PC-3 (cell line): Measurements from ENCODE around the gene PRRX1. TPM values are rescaled to one million over a fixed set of nuclear protein-coding genes. Genes with fewer than 3 reads are reported as not detected.

Experiments
- ATAC-seq: fragments of 200-7000 bp; cut with Tn5 transposase; 2 replicates; pipeline ENCODE4 v1.9.1; 2020; ENCODE audit warnings: mild to moderate bottlenecking, moderate library complexity
- BruUV-seq: library from RNA; stranded (reverse); fragments of 400-500 nt; replicated peaks from 2 replicates; lab custom pipeline; 2021; lab: Mats Ljungman, UMichigan
- CTCF ChIA-PET: fragments of 300-600 bp; sonication (Branson Sonifier 250); formaldehyde crosslinking; loops from one replicate; lab custom pipeline; 2022; ENCODE audit warnings: antibody characterized with exemption; lab: Charles Lee
- POLR2A ChIA-PET: fragments of 300-600 bp; sonication (Branson Sonifier 250); formaldehyde crosslinking; loops from one replicate; lab custom pipeline; 2022; ENCODE audit warnings: antibody characterized with exemption; ENCODE audit not compliant: unreplicated experiment; lab: Charles Lee
- DNase-seq: peaks from one replicate; pipeline ENCODE4 v3.0.0-alpha.2; 2015
- H2AFZ ChIP-seq: fragments of 300-600 bp; sonication (generic); 2 replicates; pipeline ENCODE4 v1.6.0; 2016; ENCODE audit warnings: antibody characterized with exemption, low read length
- H3F3A ChIP-seq: fragments of 300-600 bp; sonication (generic); one replicate; pipeline ENCODE4 v1.6.0; 2017; ENCODE audit warnings: antibody characterized with exemption, low read length, control low read depth, mild to moderate bottlenecking; ENCODE audit not compliant: unreplicated experiment
- H3K27ac ChIP-seq: fragments of 300-600 bp; sonication (generic); 2 replicates; pipeline ENCODE4 v1.5.1; 2016; ENCODE audit warnings: mild to moderate bottlenecking, low read length
- H3K27me3 ChIP-seq: fragments of 300-600 bp; sonication (generic); 2 replicates; pipeline ENCODE4 v1.6.1; 2016; ENCODE audit warnings: low read length, mixed read lengths
- H3K36me3 ChIP-seq: fragments of 300-600 bp; sonication (generic); 2 replicates; pipeline ENCODE4 v1.6.1; 2016; ENCODE audit warnings: low read depth, mixed run types, low read length, mixed read lengths
- H3K4me1 ChIP-seq: fragments of 300-600 bp; sonication (generic); 2 replicates; pipeline ENCODE4 v1.5.1; 2016; ENCODE audit warnings: low read length; ENCODE audit not compliant: insufficient read depth
- H3K4me2 ChIP-seq: fragments of 300-600 bp; sonication (generic); 2 replicates; pipeline ENCODE4 v1.6.0; 2016; ENCODE audit warnings: low read length
- H3K4me3 ChIP-seq: fragments of 300-600 bp; sonication (generic); 2 replicates; pipeline ENCODE4 v1.5.1; 2016; ENCODE audit warnings: mild to moderate bottlenecking, low read length, mixed read lengths
- H3K79me2 ChIP-seq: fragments of 300-600 bp; sonication (generic); 2 replicates; pipeline ENCODE4 v1.6.1; 2017; ENCODE audit warnings: low read length, mixed read lengths
- H3K9ac ChIP-seq: fragments of 300-600 bp; sonication (generic); 2 replicates; pipeline ENCODE4 v1.6.0; 2016; ENCODE audit warnings: mild to moderate bottlenecking, low read length
- H3K9me2 ChIP-seq: fragments of 300-600 bp; sonication (generic); replicated peaks from 2 replicates; pipeline ENCODE4 v1.6.1; 2016; ENCODE audit warnings: mixed run types, low read length, mixed read lengths
- H3K9me3 ChIP-seq: fragments of 300-600 bp; sonication (generic); 2 replicates; pipeline ENCODE4 v1.6.1; 2016; ENCODE audit warnings: low read length, mixed read lengths
- H4K20me1 ChIP-seq: fragments of 300-600 bp; sonication (generic); 2 replicates; pipeline ENCODE4 v1.6.1; 2016; ENCODE audit warnings: low read length, mixed read lengths
- EZH2 ChIP-seq: fragments of 300-600 bp; sonication (generic); IDR thresholded peaks from one replicate; pipeline ENCODE4 v1.6.1; 2017; ENCODE audit warnings: antibody characterized with exemption, mild to moderate bottlenecking, low read length; ENCODE audit not compliant: unreplicated experiment
- EZH2phosphoT487 ChIP-seq: fragments of 300-600 bp; sonication (generic); IDR thresholded peaks from 2 replicates; pipeline ENCODE4 v1.6.1; 2018; ENCODE audit warnings: mild to moderate bottlenecking, antibody characterized with exemption, low read length, borderline replicate concordance
- intact Hi-C: fragments of 100-400 bp; cut with micrococcal nuclease; formaldehyde crosslinking; loops from 2 replicates; pipeline ENCODE4 v1.9.0; 2023
- total RNA-seq: library from RNA; depleted of rRNA; stranded (reverse); fragments of >200 nt; gene quantifications from 2 replicates; pipeline ENCODE4 v1.2.3, GENCODE V29; 2014
- TF ChIP-seq, protein P1 (sequence below): fragments of 300-600 bp; sonication (generic); conservative IDR thresholded peaks from 2 replicates; pipeline ENCODE4 v1.5.1; 2017; ENCODE audit warnings: antibody characterized with exemption, low read depth, mild to moderate bottlenecking, low read length

PRRX1 gene
- total RNA-seq, 1 experiment from 2014 or later: not detected

DNA sequence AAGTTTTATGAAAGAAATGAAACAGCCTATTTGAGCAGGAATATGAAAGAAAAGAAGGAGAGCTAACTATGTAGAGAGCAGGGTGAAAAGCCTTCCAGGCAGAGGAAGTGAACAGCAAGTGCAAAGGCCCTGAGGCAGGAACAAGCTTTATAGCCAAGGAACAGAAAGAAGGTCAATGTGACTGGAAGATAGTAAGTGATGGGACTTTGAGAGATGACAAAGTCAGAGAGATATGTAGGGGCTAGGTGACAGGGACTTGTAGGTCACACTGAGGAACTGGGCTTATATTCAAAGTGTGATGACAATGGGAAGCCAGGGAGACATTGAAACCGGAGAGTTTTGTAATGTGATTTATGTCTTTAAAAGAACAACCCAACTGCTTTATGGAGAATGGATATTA, 18.9 kb downstream of the PRRX1 start:
- ChIA-PET CTCF (no interaction called here), POLR2A (no interaction called here)
- no TSS peak for BruUV-seq
- H3K4me2 ChIP-seq: no peak overlapping the region
- no peak for DNase-seq
- no peak overlapping the region for H2AFZ ChIP-seq
- no peaks in the 10 kb centered on the region for H3K27me3 ChIP-seq
- H3K36me3 ChIP-seq: no peaks in the 10 kb centered on the region
- intact Hi-C loops: no loop called here
- H4K20me1 ChIP-seq: no peaks in the 10 kb centered on the region
- H3K9me2 ChIP-seq: no peaks in the 10 kb centered on the region
- TF ChIP-seq EZH2phosphoT487 (no peak), EZH2 (no peak)
- TF ChIP-seq, protein P1, sequence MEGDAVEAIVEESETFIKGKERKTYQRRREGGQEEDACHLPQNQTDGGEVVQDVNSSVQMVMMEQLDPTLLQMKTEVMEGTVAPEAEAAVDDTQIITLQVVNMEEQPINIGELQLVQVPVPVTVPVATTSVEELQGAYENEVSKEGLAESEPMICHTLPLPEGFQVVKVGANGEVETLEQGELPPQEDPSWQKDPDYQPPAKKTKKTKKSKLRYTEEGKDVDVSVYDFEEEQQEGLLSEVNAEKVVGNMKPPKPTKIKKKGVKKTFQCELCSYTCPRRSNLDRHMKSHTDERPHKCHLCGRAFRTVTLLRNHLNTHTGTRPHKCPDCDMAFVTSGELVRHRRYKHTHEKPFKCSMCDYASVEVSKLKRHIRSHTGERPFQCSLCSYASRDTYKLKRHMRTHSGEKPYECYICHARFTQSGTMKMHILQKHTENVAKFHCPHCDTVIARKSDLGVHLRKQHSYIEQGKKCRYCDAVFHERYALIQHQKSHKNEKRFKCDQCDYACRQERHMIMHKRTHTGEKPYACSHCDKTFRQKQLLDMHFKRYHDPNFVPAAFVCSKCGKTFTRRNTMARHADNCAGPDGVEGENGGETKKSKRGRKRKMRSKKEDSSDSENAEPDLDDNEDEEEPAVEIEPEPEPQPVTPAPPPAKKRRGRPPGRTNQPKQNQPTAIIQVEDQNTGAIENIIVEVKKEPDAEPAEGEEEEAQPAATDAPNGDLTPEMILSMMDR: no peak
- H3K9ac ChIP-seq: no peak overlapping the region
- no peaks in the 10 kb centered on the region for H3F3A ChIP-seq
- H3K79me2 ChIP-seq: no peaks in the 10 kb centered on the region
- no peak overlapping the region for H3K27ac ChIP-seq
- no peaks in the 10 kb centered on the region for H3K4me1 ChIP-seq
- no peak overlapping the region for H3K4me3 ChIP-seq
- ATAC-seq: no peak
- no peaks in the 10 kb centered on the region for H3K9me3 ChIP-seq

DNA sequence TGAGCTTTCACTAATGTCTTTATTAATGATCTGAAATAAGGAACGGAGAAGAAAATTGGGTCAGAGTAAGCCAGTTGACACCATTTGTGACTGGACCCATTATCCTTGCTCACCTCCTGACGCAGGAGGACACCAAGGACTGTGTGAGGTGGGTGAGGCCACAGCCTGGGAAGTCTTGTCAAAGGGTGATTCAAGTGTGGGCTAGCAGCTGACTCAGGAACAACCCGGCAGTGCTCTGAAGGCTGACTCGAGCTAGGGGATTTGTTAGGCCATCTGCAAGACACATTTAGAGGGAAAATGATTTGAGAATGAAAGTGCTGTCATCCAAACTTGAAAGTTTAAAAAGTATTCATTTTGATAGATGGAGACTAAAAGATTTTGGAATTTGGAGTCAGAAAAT, 21.2 kb downstream of the PRRX1 start:
- Histone ChIP-seq H3K36me3 (no peaks in the 10 kb centered on the region), H3K9ac (no peak overlapping the region), H3K4me3 (no peak overlapping the region), H2AFZ (no peak overlapping the region), H3K27ac (no peak overlapping the region), H3K4me2 (no peak overlapping the region), H4K20me1 (no peaks in the 10 kb centered on the region), H3K9me2 (no peaks in the 10 kb centered on the region), H3K9me3 (no peaks in the 10 kb centered on the region), H3K27me3 (no peaks in the 10 kb centered on the region), H3K79me2 (no peaks in the 10 kb centered on the region), H3K4me1 (no peaks in the 10 kb centered on the region), H3F3A (no peaks in the 10 kb centered on the region)
- BruUV-seq: no TSS peak
- ChIA-PET POLR2A (no interaction called here), CTCF (no interaction called here)
- intact Hi-C loops: loop anchor here (5.0 kb wide), 2 partner anchors 242 to 758 kb away; no protein-coding TSS in a partner anchor
- no peak for DNase-seq
- ATAC-seq: no peak
- TF ChIP-seq EZH2phosphoT487 (no peak), EZH2 (no peak)
- TF ChIP-seq, protein P1: no peak

DNA sequence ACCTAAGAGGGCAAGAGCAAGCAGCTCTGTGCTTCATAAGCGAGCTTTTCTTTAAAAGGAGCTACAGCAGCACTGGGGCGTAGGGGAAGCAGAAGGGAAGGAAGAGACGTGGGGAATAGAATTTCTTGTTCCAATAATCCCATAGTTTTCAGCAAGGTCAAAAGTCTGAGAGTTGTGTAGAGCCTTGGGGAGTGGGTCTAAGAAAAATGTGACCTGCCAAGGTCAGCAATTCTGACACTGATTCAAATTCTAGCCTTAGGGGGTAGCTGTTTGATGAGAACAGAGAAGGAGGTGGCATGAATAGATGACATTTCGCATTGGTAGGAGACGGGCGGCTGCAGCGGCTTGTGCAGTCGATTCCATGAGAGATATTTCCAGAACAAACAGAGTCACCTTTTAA, 22.4 kb downstream of the PRRX1 start:
- DNase-seq (no peak), ATAC-seq (no peak)
- intact Hi-C loops: loop anchor here (5.0 kb wide), 2 partner anchors 241 to 759 kb away; no protein-coding TSS in a partner anchor
- Histone ChIP-seq H3K9me3 (no peaks in the 10 kb centered on the region), H3F3A (no peaks in the 10 kb centered on the region), H3K9ac (no peak overlapping the region), H3K27me3 (no peaks in the 10 kb centered on the region), H3K36me3 (no peaks in the 10 kb centered on the region), H3K4me1 (no peaks in the 10 kb centered on the region), H3K79me2 (no peaks in the 10 kb centered on the region), H4K20me1 (no peaks in the 10 kb centered on the region), H3K4me2 (no peak overlapping the region), H3K27ac (no peak overlapping the region), H2AFZ (no peak overlapping the region), H3K9me2 (no peaks in the 10 kb centered on the region), H3K4me3 (no peak overlapping the region)
- TF ChIP-seq EZH2: no peak
- TF ChIP-seq EZH2phosphoT487: no peak
- TF ChIP-seq, protein P1: no peak
- no TSS peak for BruUV-seq
- ChIA-PET POLR2A (no interaction called here), CTCF (no interaction called here)
